GM20431 (cell line): ENCODE results near the gene MTIF3.
"Not testable (repeated sequence)": the region's sequence is repeated elsewhere in the genome, so short reads cannot be mapped to it uniquely, and the experiment has no call there.

Experiments
- in situ Hi-C: fragments of 300-500 bp; cut with MseI, MboI; formaldehyde crosslinking; loops from one replicate; pipeline ENCODE4 v1.15.0; 2020; ENCODE audit warnings: low sequenced_read_pairs; ENCODE audit not compliant: unreplicated experiment

MTIF3 gene

GRCh38 chr13:27421101-27421871, 29.1 kb downstream of the MTIF3 start:
- in situ Hi-C loops: no loop called here

- in situ Hi-C loops: no loop called here
These were observed 31.0 kb downstream of the MTIF3 start for GRCh38 chr13:27419328-27419727.

GRCh38 chr13:27415116-27415515, 35.2 kb downstream of the MTIF3 start:
- in situ Hi-C loops: no loop called here

- in situ Hi-C loops: no loop called here
These were observed 39.0 kb downstream of the MTIF3 start for GRCh38 chr13:27411341-27411740.

- in situ Hi-C loops: no loop called here
These were observed 41.4 kb downstream of the MTIF3 start for GRCh38 chr13:27409013-27409412.

GRCh38 chr13:27408074-27408473, 42.3 kb downstream of the MTIF3 start:
- in situ Hi-C loops: no loop called here

GRCh38 chr13:27406178-27406939, 44.0 kb downstream of the MTIF3 start:
- in situ Hi-C loops: no loop called here

GRCh38 chr13:27405546-27406134, 44.7 kb downstream of the MTIF3 start:
- in situ Hi-C loops: no loop called here

GRCh38 chr13:27404680-27405079, 45.7 kb downstream of the MTIF3 start:
- in situ Hi-C loops: no loop called here

- in situ Hi-C loops: no loop called here
These were observed 46.5 kb downstream of the MTIF3 start for GRCh38 chr13:27403727-27404385.

GRCh38 chr13:27403203-27403678, 47.1 kb downstream of the MTIF3 start:
- in situ Hi-C loops: no loop called here

- in situ Hi-C loops: no loop called here
These were observed 49.2 kb downstream of the MTIF3 start for GRCh38 chr13:27401210-27401609.

- in situ Hi-C loops: not testable (repeated sequence)
These were observed 50.0 kb downstream of the MTIF3 start for GRCh38 chr13:27400405-27400804.

GRCh38 chr13:27398360-27398759, 52.0 kb downstream of the MTIF3 start:
- in situ Hi-C loops: loop anchor here (25.0 kb wide), 1 partner anchor 414 kb away; no protein-coding TSS in a partner anchor

- in situ Hi-C loops: loop anchor here (25.0 kb wide), 1 partner anchor 416 kb away; no protein-coding TSS in a partner anchor
These were observed 54.0 kb downstream of the MTIF3 start for GRCh38 chr13:27396252-27396846.

GRCh38 chr13:27395007-27395510, 55.3 kb downstream of the MTIF3 start:
- in situ Hi-C loops: loop anchor here (25.0 kb wide), 1 partner anchor 417 kb away; no protein-coding TSS in a partner anchor

- in situ Hi-C loops: loop anchor here (25.0 kb wide), 1 partner anchor 419 kb away; no protein-coding TSS in a partner anchor
These were observed 57.3 kb downstream of the MTIF3 start for GRCh38 chr13:27393101-27393500.

GRCh38 chr13:27391471-27391870, 58.9 kb downstream of the MTIF3 start:
- in situ Hi-C loops: loop anchor here (25.0 kb wide), 1 partner anchor 421 kb away; no protein-coding TSS in a partner anchor

- in situ Hi-C loops: loop anchor here (25.0 kb wide), 1 partner anchor 422 kb away; no protein-coding TSS in a partner anchor
These were observed 60.5 kb downstream of the MTIF3 start for GRCh38 chr13:27389891-27390290.
